HG03045 (cell line): ENCODE results near the gene MRTFB.

ENCODE experiments used
- ATAC-seq: cut with Tn5 transposase; IDR thresholded peaks from one replicate; pipeline ENCODE4 v1.9.1; 2021; ENCODE audit warnings: mild to moderate bottlenecking, moderate library complexity; ENCODE audit not compliant: unreplicated experiment

Gene MRTFB

GRCh38 chr16:14223632-14224031, 152.5 kb downstream of the MRTFB start:
- ATAC-seq, result no peak

- no peak for ATAC-seq
Observed at GRCh38 chr16:14225457-14225856, 154.3 kb downstream of the MRTFB start.

DNA sequence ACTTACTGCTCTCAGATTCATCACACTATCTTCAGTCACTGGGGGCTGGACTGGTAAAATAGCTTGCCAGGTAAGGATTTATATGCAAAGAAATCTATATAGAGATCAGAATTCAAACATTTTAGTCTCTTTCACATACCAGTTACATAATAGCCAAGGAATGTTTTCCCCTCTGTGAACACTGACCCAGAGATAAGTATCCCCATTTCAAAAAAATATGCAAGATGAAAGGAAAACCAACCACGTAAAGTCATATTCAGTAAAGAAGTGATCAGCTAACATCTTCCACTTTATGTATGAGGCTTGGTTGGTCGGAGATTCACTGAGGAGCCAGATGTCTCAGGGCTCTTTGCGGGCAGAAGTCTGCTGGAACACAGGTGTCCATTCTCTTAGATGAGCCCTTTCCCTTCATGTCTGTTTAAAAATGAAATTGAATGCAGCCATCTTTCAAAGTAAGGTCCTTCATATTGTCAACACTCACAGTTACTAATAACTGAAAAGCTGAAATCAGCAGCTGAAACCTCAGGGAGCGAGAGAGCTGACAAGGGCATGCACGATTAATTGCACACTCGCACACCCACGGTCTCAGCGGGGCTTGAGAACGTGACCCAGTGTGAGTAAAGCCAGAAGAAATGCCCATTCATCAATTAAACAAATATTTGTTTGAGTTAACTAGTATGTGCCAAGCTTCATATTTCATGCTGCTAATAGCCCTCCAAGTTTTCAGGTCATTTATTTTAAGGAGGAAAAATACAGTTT, 161.2 kb downstream of the MRTFB start:
- ATAC-seq, result no peak

DNA sequence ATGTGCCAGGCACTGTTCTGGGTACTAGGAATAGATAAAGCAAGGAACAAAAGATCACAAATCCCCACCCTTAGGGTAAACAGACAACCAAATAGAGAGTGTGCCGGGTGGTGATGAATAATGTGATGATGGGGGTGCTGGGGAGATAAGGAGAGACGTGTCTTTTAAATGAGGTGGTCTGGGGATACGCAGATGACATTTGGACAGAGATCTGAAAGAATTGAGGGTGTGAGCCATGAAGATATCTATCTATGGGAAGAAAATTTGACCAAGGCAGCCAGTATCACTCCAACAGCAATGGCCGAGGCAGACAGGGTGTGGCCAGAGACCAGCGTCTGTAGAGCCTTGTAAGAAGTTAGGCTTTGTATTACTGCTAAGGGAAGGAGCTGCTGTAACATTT, 165.3 kb downstream of the MRTFB start:
- ATAC-seq, result no peak

DNA sequence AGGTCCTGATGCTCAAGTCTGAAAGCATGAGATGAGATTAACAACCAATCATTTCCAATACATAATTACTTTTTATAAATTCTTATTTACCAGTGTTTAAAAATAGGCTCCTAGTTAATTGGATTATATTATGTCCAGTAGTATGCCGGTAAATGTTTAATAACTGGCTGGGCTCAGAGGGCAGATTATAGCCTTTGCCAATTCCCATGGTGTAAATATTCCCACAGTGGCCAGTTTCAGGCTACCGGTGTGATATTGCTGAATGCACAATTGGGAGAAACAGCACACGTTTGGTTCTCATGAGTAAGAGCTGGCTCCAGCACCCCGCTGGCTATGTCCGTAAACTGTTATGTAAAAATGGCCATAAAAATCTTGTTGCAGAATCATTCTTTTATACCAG, 167.6 kb downstream of the MRTFB start:
- ATAC-seq, result no peak

- no peak for ATAC-seq
Observed at GRCh38 chr16:14239791-14240190, 168.7 kb downstream of the MRTFB start.

- ATAC-seq, result no peak
Observed at GRCh38 chr16:14240219-14240843, 169.2 kb downstream of the MRTFB start.

GRCh38 chr16:14240964-14241363, 169.8 kb downstream of the MRTFB start:
- ATAC-seq, result no peak

- no peak for ATAC-seq
Observed at GRCh38 chr16:14241631-14242030, 170.5 kb downstream of the MRTFB start.

DNA sequence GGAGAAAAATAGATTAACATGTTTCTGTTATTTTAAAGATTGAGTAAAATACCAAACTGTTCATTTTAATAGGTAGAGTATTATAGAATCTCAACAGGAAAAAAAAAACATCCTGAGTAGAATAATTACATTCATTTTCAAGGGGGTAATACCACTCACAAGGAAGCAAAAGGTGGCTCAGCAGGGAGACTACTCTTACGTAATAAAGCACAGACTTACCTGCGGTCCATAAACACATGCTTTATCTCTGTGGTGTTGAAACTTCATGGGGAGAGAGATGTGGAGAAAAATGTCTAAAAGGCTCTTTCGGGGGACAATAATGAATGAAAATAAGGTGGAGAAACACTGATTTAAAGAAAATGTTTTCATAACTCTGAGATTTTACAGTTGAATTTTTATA, 171.7 kb downstream of the MRTFB start:
- ATAC-seq, result no peak

DNA sequence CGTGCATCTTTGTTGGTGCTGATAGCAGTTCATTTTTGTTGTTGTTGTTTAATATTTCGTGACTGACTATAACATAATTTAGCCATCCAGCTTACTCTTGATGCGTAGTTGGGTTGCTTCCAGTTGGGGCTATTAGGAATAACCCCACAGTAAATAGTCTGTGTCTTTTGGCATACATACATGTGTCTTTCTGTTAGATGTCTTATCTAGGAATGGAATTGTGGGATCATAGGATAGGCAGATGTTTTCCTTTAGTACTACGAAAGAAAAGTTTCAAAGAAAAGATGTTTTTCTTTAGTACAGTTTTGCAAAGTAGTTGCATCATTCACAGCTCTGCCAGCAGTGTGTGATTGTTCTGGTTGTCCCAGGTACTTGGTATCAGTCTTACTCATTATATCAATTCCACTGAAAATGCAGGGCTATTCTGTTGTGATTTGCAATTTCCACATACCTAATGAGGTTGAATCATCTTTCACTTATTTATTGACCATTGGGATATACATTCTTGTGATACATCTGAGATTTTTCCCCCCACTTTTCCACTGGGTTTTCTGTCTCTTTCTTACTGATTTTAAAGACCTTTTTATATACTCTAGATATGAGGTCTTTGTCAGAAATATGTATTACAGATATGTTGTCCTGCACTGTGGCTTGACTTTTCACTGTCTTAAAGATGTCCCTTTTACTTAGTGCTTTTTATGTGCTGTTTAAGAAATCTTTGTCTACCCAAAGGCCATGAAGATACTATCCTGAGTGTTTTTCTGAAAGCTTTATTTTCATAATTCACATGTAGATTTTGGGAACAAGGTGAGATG, 173.3 kb downstream of the MRTFB start:
- no peak for ATAC-seq

- ATAC-seq, result no peak
Observed at GRCh38 chr16:14248791-14249190, 177.7 kb downstream of the MRTFB start.

- no peak for ATAC-seq
Observed at GRCh38 chr16:14249291-14250032, 178.3 kb downstream of the MRTFB start.

GRCh38 chr16:14251419-14251818, 180.3 kb downstream of the MRTFB start:
- no peak for ATAC-seq

GRCh38 chr16:14252860-14253259, 181.7 kb downstream of the MRTFB start:
- ATAC-seq, result no peak

- ATAC-seq, result no peak
Observed at GRCh38 chr16:14263011-14263410, 191.9 kb downstream of the MRTFB start.

GRCh38 chr16:14263769-14264168, 192.7 kb downstream of the MRTFB start:
- ATAC-seq, result no peak

- ATAC-seq, result no peak
Observed at GRCh38 chr16:14264327-14264943, 193.3 kb downstream of the MRTFB start.

GRCh38 chr16:14268073-14268472, 197.0 kb downstream of the MRTFB start:
- ATAC-seq, result no peak

- no peak for ATAC-seq
Observed at GRCh38 chr16:14275934-14276333, 204.8 kb downstream of the MRTFB start.

- ATAC-seq, result no peak
Observed at GRCh38 chr16:14278749-14279148, 207.6 kb downstream of the MRTFB start.
